IPS DF 6.9 (cell line): Measurements from ENCODE around the gene ATAD3C.
"Not testable (repeated sequence)": the region's sequence is repeated elsewhere in the genome, so short reads cannot be mapped to it uniquely, and the experiment has no call there.

ENCODE experiments used
- DNase-seq: peaks from one replicate; pipeline ENCODE4 v3.0.0-alpha.2; 2013; ENCODE audit warnings: low read depth, low spot score
- H3K27ac ChIP-seq: one replicate; pipeline ENCODE4 v1.5.1; 2013; ENCODE audit warnings: low read length, control low read depth
- H3K27me3 ChIP-seq: 2 replicates; pipeline ENCODE4 v1.6.1; 2013; ENCODE audit warnings: mild to moderate bottlenecking, low read length; ENCODE audit not compliant: control insufficient read depth, insufficient read depth
- H3K36me3 ChIP-seq: 2 replicates; pipeline ENCODE4 v1.6.1; 2013; ENCODE audit warnings: low read length; ENCODE audit not compliant: control insufficient read depth, insufficient read depth
- H3K4me1 ChIP-seq: 2 replicates; pipeline ENCODE4 v1.6.1; 2013; ENCODE audit warnings: low read length; ENCODE audit not compliant: control insufficient read depth, insufficient read depth
- H3K4me3 ChIP-seq: 2 replicates; pipeline ENCODE4 v1.5.1; 2013; ENCODE audit warnings: mild to moderate bottlenecking, low read length
- H3K9me3 ChIP-seq: 2 replicates; pipeline ENCODE4 v1.6.1; 2013; ENCODE audit warnings: low read length, inconsistent platforms; ENCODE audit not compliant: control insufficient read depth, insufficient read depth
- WGBS: extraction: QIAGEN DNeasy Blood & Tissue Kit; methylation state at CpG from one replicate; pipeline ENCODE4 v1.1.7; 2013; ENCODE audit warnings: mixed read lengths, missing lambda C conversion rate; ENCODE audit not compliant: insufficient read length, insufficient coverage; 5-methylcytosine and 5-hydroxymethylcytosine counted together

ATAD3C gene

GRCh38 chr1:1479547-1480487, 30.3 kb downstream of the ATAD3C start:
- Histone ChIP-seq H3K4me1 (no peaks in the 10 kb centered on the region), H3K4me3 (no peak overlapping the region), H3K36me3 (peaks cover 37% of the 10 kb centered on the region), H3K27me3 (no peaks in the 10 kb centered on the region), H3K27ac (no peak overlapping the region), H3K9me3 (no peaks in the 10 kb centered on the region)
- no peak for DNase-seq
- WGBS: no CpG with 5 or more reads among the region's 42 CpGs

GRCh38 chr1:1480488-1480867, 31.0 kb downstream of the ATAD3C start:
- H3K27me3 ChIP-seq, H3K27ac ChIP-seq, H3K4me1 ChIP-seq, H3K4me3 ChIP-seq, H3K9me3 ChIP-seq, DNase-seq: not testable (repeated sequence)
- no CpG with 5 or more reads among the region's 16 CpGs for WGBS
- peaks cover 39% of the 10 kb centered on the region for H3K36me3 ChIP-seq

DNA sequence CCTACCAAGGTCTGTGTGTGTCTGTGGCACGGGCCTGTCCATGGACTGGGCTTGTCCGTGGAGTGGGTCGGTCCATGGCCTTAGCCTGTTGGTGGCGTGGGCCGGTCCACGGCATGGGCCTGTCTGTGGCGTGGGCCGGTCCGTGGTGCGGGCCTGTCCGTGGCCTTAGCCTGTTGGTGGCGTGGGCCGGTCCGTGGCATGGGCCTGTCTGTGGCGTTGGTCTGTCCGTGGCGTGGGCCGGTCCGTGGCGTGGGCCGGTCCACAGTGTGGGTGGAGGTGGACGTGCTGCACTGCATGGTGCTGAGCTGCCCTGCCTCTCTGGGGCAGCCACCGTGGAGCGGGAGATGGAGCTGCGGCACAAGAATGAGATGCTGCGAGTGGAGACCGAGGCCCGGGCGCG, 32.3 kb downstream of the ATAD3C start:
- not testable (repeated sequence) for H3K9me3 ChIP-seq, H3K4me1 ChIP-seq, H3K27me3 ChIP-seq, H3K4me3 ChIP-seq, H3K27ac ChIP-seq, DNase-seq
- no CpG with 5 or more reads among the region's 30 CpGs for WGBS
- peaks cover 39% of the 10 kb centered on the region for H3K36me3 ChIP-seq

GRCh38 chr1:1482856-1483255, 33.4 kb downstream of the ATAD3C start:
- no peak overlapping the region for H3K27ac ChIP-seq
- WGBS: no CpG with 5 or more reads among the region's 14 CpGs
- H3K4me3 ChIP-seq: no peak overlapping the region
- H3K27me3 ChIP-seq: no peaks in the 10 kb centered on the region
- no peak for DNase-seq
- no peaks in the 10 kb centered on the region for H3K4me1 ChIP-seq
- peaks cover 40% of the 10 kb centered on the region for H3K36me3 ChIP-seq
- H3K9me3 ChIP-seq: no peaks in the 10 kb centered on the region

DNA sequence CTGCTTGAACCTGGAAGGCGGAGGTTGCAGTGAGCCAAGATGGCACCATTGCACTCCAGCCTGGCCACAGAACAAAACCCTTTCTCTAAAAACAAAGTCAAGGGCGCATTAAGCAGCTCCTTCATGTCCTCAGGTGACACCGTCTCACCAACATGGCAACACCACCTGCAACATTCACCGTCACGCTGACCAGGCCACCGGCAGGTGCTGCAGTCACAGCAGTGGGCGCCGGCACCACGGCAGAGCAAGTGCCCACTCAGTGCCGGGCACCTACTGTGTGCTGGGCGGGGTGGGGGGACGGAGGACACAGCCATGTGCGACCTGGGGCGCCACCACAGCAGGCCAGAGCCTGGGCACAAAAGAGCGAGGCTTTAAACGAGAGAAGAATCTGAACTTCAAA, 34.2 kb downstream of the ATAD3C start:
- DNase-seq: no peak
- H3K27me3 ChIP-seq: no peaks in the 10 kb centered on the region
- H3K4me3 ChIP-seq: no peak overlapping the region
- WGBS: no CpG with 5 or more reads among the region's 16 CpGs
- no peaks in the 10 kb centered on the region for H3K4me1 ChIP-seq
- H3K27ac ChIP-seq: no peak overlapping the region
- peaks cover 35% of the 10 kb centered on the region for H3K36me3 ChIP-seq
- H3K9me3 ChIP-seq: no peaks in the 10 kb centered on the region

GRCh38 chr1:1484976-1485750, 35.7 kb downstream of the ATAD3C start:
- not testable (repeated sequence) for H3K4me1 ChIP-seq, H3K4me3 ChIP-seq, H3K27ac ChIP-seq, H3K27me3 ChIP-seq, H3K9me3 ChIP-seq, DNase-seq
- WGBS: no CpG with 5 or more reads among the region's 46 CpGs
- H3K36me3 ChIP-seq: peaks cover 31% of the 10 kb centered on the region

DNA sequence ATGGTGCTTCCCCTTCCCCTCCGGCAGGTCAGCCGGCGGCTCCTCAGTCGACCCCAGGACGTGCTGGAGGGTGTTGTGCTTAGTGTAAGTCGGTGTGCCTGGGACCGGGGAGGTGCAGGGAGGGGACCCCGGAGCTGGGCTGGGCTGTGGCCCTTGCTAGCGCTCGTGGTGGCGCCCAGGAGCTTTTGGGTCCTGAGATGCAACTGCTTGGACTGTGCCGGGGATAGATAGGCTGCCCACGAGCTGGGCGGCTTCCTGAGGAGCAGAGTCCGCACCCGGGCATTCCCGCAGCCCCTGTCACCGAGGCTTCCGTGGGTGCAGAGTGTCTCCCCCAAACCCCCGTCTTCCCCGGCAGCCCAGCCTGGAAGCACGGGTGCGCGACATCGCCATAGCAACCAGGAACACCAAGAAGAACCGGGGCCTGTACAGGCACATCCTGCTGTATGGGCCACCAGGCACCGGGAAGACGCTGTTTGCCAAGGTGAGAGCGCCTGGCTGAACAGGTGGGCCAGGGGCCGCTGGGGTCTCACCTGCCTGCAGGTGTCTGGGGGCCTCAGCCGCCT, 36.3 kb downstream of the ATAD3C start:
- not testable (repeated sequence) for DNase-seq, H3K27ac ChIP-seq, H3K27me3 ChIP-seq, H3K9me3 ChIP-seq, H3K4me3 ChIP-seq, H3K4me1 ChIP-seq
- WGBS: no CpG with 5 or more reads among the region's 31 CpGs
- peaks cover 37% of the 10 kb centered on the region for H3K36me3 ChIP-seq

DNA sequence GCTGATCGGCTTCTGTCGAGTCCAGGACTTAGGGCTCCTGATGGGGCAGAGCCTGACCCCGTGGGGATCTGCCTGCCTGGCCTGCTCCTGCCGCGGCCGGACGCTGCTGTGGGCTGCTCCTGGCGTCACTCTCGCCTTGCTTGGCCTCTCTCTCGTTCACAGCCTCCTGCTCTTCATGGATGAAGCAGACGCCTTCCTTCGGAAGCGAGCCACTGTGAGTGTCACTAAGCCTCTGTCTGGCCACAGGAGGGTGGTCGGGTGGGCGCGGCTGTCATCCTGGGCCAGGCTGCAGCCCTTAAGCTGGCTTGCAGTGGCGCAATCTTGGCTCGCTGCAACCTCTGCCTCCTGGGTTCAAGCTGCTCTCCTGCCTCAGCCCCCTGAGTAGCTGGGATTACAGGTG, 38.2 kb downstream of the ATAD3C start:
- no peaks in the 10 kb centered on the region for H3K9me3 ChIP-seq
- no CpG with 5 or more reads among the region's 18 CpGs for WGBS
- no peak for DNase-seq
- H3K36me3 ChIP-seq: peaks cover 34% of the 10 kb centered on the region
- H3K4me3 ChIP-seq: no peak overlapping the region
- H3K27ac ChIP-seq: no peak overlapping the region
- H3K4me1 ChIP-seq: no peaks in the 10 kb centered on the region
- no peaks in the 10 kb centered on the region for H3K27me3 ChIP-seq

DNA sequence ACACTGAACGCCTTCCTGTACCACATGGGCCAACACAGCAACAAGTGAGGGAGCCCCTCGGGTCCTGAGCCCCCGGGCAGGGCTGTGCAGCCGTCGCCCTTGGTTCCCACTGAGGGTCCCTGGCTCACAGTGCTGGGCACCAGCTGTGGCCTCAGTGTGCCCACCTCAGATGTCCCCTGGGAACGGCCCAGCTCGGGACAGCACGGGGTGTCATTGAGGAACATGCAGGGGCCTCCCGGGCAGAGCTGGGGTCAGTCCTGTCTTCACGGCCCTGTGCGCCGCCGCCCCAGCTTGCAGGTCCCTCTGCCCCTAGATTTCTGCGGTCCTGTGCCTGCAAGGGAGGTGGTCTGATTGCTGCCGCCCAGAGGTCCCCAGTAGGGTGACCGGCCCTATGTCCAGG, 39.7 kb downstream of the ATAD3C start:
- WGBS: no CpG with 5 or more reads among the region's 16 CpGs
- Histone ChIP-seq H3K27me3 (no peaks in the 10 kb centered on the region), H3K36me3 (peaks cover 27% of the 10 kb centered on the region), H3K27ac (no peak overlapping the region), H3K4me1 (no peaks in the 10 kb centered on the region), H3K9me3 (no peaks in the 10 kb centered on the region), H3K4me3 (no peak overlapping the region)
- no peak for DNase-seq

DNA sequence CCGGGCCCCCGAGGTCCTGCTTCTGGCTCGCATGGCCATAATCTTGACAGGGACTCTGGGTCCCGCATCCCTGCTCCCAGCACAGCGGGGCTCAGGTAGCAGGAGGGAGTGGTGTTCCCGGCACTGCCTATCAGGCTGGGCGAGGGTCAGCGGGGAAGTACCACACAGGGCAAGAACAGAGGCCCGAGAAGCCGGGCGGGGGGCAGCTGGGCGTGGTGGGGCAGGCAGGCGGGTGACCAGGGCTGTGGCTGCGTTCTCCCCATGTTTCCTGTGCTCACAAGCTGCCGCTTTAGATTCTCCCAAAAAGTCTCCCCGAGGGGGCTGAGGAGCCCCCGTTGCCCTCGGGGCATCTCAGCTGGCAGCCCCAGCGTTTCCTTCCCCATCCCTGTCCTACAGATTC, 40.4 kb downstream of the ATAD3C start:
- Histone ChIP-seq H3K9me3 (no peaks in the 10 kb centered on the region), H3K36me3 (peaks cover 27% of the 10 kb centered on the region), H3K27me3 (no peaks in the 10 kb centered on the region), H3K4me3 (no peak overlapping the region), H3K27ac (no peak overlapping the region), H3K4me1 (no peaks in the 10 kb centered on the region)
- no CpG with 5 or more reads among the region's 19 CpGs for WGBS
- no peak for DNase-seq
